GM19467 (cell line): ENCODE results near the gene SSR1.
"Not testable (repeated sequence)": the region's sequence is repeated elsewhere in the genome, so short reads cannot be mapped to it uniquely, and the experiment has no call there.

Source experiments
- ATAC-seq: cut with Tn5 transposase; IDR thresholded peaks from one replicate; pipeline ENCODE4 v1.9.1; 2021; ENCODE audit warnings: mild to moderate bottlenecking, moderate library complexity; ENCODE audit not compliant: unreplicated experiment

SSR1 gene

GRCh38 chr6:7319406-7319805 lies 6.4 kb upstream of the SSR1 start:
- not testable (repeated sequence) for ATAC-seq

GRCh38 chr6:7317538-7317937 lies 4.5 kb upstream of the SSR1 start:
- ATAC-seq, result no peak

- ATAC-seq, result no peak
Observed at GRCh38 chr6:7316658-7317533, 3.9 kb upstream of the SSR1 start.

GRCh38 chr6:7315948-7316365 lies 3.0 kb upstream of the SSR1 start:
- no peak for ATAC-seq

GRCh38 chr6:7315087-7315947 lies 2.3 kb upstream of the SSR1 start:
- ATAC-seq, result not testable (repeated sequence)

GRCh38 chr6:7314414-7314813 lies 1.4 kb upstream of the SSR1 start:
- ATAC-seq, result no peak

GRCh38 chr6:7313505-7314165 lies 636 bp upstream of the SSR1 start:
- ATAC-seq, result no peak

GRCh38 chr6:7311917-7312615 lies 933 bp downstream of the SSR1 start:
- ATAC-seq, result no peak

- no peak for ATAC-seq
Observed at GRCh38 chr6:7311176-7311575, 1.8 kb downstream of the SSR1 start.

- no peak for ATAC-seq
Observed at GRCh38 chr6:7309050-7309449, 3.9 kb downstream of the SSR1 start.

- ATAC-seq, result no peak
Observed at GRCh38 chr6:7307533-7307932, 5.5 kb downstream of the SSR1 start.

- ATAC-seq, result no peak
Observed at GRCh38 chr6:7304821-7305220, 8.2 kb downstream of the SSR1 start.

GRCh38 chr6:7301702-7302101 lies 11.3 kb downstream of the SSR1 start:
- ATAC-seq, result no peak

- no peak for ATAC-seq
Observed at GRCh38 chr6:7300926-7301325, 12.1 kb downstream of the SSR1 start.

GRCh38 chr6:7298113-7298512 lies 14.9 kb downstream of the SSR1 start:
- no peak for ATAC-seq

- ATAC-seq, result no peak
Observed at GRCh38 chr6:7296602-7297001, 16.4 kb downstream of the SSR1 start.

GRCh38 chr6:7295916-7296315 lies 17.1 kb downstream of the SSR1 start:
- ATAC-seq, result no peak

- ATAC-seq, result no peak
Observed at GRCh38 chr6:7292596-7293255, 20.3 kb downstream of the SSR1 start.

GRCh38 chr6:7290079-7290478 lies 22.9 kb downstream of the SSR1 start:
- no peak for ATAC-seq

GRCh38 chr6:7285416-7285815 lies 27.6 kb downstream of the SSR1 start:
- no peak for ATAC-seq
